Fibroblast of lung (primary cell): Measurements from ENCODE around the gene CYBA. TPM values are rescaled to one million over a fixed set of nuclear protein-coding genes. Genes with fewer than 3 reads are reported as not detected.

ENCODE experiments used
- DNase-seq, 2 donors: peaks; one replicate each; pipeline versions ENCODE4 v3.0.0 to v3.0.0-alpha.2; 2010; ENCODE audit warnings: low read depth in 2 of 2
- H2AFZ ChIP-seq: 2 replicates; pipeline ENCODE4 v1.5.1; 2012; ENCODE audit warnings: low read length, control low read depth, inconsistent platforms
- H3K27ac ChIP-seq: 2 replicates; pipeline ENCODE4 v1.5.1; 2011; ENCODE audit warnings: low read length, control low read depth; ENCODE audit not compliant: insufficient read depth
- H3K27me3 ChIP-seq: 2 replicates; pipeline ENCODE4 v1.5.1; 2011; ENCODE audit warnings: mild to moderate bottlenecking, low read length; ENCODE audit not compliant: control insufficient read depth, insufficient read depth
- H3K36me3 ChIP-seq: 2 replicates; pipeline ENCODE4 v1.5.1; 2011; ENCODE audit warnings: low read length; ENCODE audit not compliant: control insufficient read depth, insufficient read depth
- H3K4me1 ChIP-seq: 2 replicates; pipeline ENCODE4 v1.5.1; 2011; ENCODE audit warnings: low read length; ENCODE audit not compliant: control insufficient read depth, insufficient read depth; ENCODE audit errors: extremely low read depth
- H3K4me2 ChIP-seq: 2 replicates; pipeline ENCODE4 v1.5.1; 2011; ENCODE audit warnings: low read length, control low read depth; ENCODE audit not compliant: insufficient read depth; ENCODE audit errors: extremely low read depth
- H3K4me3 ChIP-seq, 4 experiments: fragments of 200-600 bp in 1 of 4; sonication (generic) in 1 of 4; replicated peaks in 1 of 4; 2 replicates each; pipeline ENCODE4 v1.5.1; 2011 to 2016; ENCODE audit warnings: low read length in 4 of 4, low read depth in 3 of 4, mild to moderate bottlenecking in 3 of 4, control low read depth in 2 of 4, inconsistent platforms in 1 of 4, mixed read lengths in 1 of 4; ENCODE audit not compliant: insufficient read depth in 1 of 4; ENCODE audit errors: control extremely low read depth in 1 of 4
- H3K79me2 ChIP-seq: 2 replicates; pipeline ENCODE4 v1.5.1; 2012; ENCODE audit warnings: mild to moderate bottlenecking, low read length, inconsistent platforms; ENCODE audit not compliant: control insufficient read depth, insufficient read depth
- H3K9ac ChIP-seq: 2 replicates; pipeline ENCODE4 v1.5.1; 2011; ENCODE audit warnings: mild to moderate bottlenecking, low read length, control low read depth; ENCODE audit not compliant: insufficient read depth
- H3K9me3 ChIP-seq: 2 replicates; pipeline ENCODE4 v1.5.1; 2012; ENCODE audit warnings: low read depth, low read length; ENCODE audit not compliant: control insufficient read depth, insufficient read depth
- H4K20me1 ChIP-seq: 2 replicates; pipeline ENCODE4 v1.5.1; 2011; ENCODE audit warnings: low read length; ENCODE audit not compliant: control insufficient read depth, insufficient read depth; ENCODE audit errors: extremely low read depth
- EZH2 ChIP-seq: IDR thresholded peaks from 2 replicates; pipeline ENCODE4 v1.5.1; 2012; ENCODE audit warnings: low read length, control low read depth, mild to moderate bottlenecking; ENCODE audit errors: missing control alignments
- polyA plus RNA-seq, 2 donors: library from polyadenylated mRNA; depleted of rRNA in 1 of 2; stranded (reverse) in 1 of 2; unstranded in 1 of 2; fragments of >200 nt; gene quantifications; 2 replicates each; pipeline ENCODE4 v1.2.1, GENCODE V29; 2011 to 2012; ENCODE audit warnings: missing spikeins in 1 of 2
- total RNA-seq: library from RNA; depleted of rRNA; stranded (reverse); fragments of >200 nt; gene quantifications from 2 replicates; pipeline ENCODE4 v1.2.1, GENCODE V29; 2014
- TF ChIP-seq, protein P1 (sequence below), 2 donors: IDR thresholded peaks in 1 of 2; conservative IDR thresholded peaks in 1 of 2; 1 replicate in 1 of 2; 2 replicates in 1 of 2; pipeline ENCODE4 v1.5.1; 2011 to 2012; ENCODE audit warnings: low read length in 2 of 2, control low read depth in 1 of 2, inconsistent platforms in 1 of 2, low read depth in 1 of 2, mild to moderate bottlenecking in 1 of 2

CYBA gene
- total and polyA plus RNA-seq, 2 donors (not counting 1 experiment from before 2014, with no cell fraction given) = 74.7 to 124 TPM

DNA sequence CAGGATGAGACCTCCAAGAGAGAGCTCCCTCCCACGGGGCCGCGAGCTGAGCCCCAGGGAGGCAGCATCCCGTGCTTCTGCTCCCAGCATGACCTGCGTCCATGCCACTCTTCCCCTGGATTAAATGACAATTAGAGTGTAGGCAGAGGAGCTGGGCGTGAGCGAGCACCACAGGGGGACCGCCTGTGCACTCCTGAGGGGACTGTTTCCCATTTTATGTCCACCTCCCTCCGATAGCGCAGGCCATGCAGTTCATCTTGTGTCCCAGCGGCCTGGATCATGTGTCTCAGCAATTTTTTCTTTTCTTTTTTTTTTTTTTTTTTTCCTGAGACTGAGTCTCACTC lies 18.3 kb downstream of the CYBA start:
- Histone ChIP-seq H3K9me3 (no peaks in the 10 kb centered on the region), H3K4me3 (no peak overlapping the region), H3K36me3 (peaks cover 15% of the 10 kb centered on the region), H4K20me1 (no peaks in the 10 kb centered on the region), H3K27ac (no peak overlapping the region), H2AFZ (no peak overlapping the region), H3K4me2 (no peak overlapping the region), H3K27me3 (no peaks in the 10 kb centered on the region), H3K4me1 (peaks cover 2% of the 10 kb centered on the region), H3K79me2 (no peaks in the 10 kb centered on the region), H3K9ac (no peak overlapping the region)
- TF ChIP-seq, protein P1, sequence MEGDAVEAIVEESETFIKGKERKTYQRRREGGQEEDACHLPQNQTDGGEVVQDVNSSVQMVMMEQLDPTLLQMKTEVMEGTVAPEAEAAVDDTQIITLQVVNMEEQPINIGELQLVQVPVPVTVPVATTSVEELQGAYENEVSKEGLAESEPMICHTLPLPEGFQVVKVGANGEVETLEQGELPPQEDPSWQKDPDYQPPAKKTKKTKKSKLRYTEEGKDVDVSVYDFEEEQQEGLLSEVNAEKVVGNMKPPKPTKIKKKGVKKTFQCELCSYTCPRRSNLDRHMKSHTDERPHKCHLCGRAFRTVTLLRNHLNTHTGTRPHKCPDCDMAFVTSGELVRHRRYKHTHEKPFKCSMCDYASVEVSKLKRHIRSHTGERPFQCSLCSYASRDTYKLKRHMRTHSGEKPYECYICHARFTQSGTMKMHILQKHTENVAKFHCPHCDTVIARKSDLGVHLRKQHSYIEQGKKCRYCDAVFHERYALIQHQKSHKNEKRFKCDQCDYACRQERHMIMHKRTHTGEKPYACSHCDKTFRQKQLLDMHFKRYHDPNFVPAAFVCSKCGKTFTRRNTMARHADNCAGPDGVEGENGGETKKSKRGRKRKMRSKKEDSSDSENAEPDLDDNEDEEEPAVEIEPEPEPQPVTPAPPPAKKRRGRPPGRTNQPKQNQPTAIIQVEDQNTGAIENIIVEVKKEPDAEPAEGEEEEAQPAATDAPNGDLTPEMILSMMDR (conservative IDR thresholded peaks at IDR 0.05 in 1 of 2, IDR thresholded peaks at IDR 0.05 in 1 of 2; ENCODE audit: low read depth in 1 of 2, low read length in 2 of 2) = no peak
- TF ChIP-seq EZH2 = no peak
- no peak for DNase-seq

DNA sequence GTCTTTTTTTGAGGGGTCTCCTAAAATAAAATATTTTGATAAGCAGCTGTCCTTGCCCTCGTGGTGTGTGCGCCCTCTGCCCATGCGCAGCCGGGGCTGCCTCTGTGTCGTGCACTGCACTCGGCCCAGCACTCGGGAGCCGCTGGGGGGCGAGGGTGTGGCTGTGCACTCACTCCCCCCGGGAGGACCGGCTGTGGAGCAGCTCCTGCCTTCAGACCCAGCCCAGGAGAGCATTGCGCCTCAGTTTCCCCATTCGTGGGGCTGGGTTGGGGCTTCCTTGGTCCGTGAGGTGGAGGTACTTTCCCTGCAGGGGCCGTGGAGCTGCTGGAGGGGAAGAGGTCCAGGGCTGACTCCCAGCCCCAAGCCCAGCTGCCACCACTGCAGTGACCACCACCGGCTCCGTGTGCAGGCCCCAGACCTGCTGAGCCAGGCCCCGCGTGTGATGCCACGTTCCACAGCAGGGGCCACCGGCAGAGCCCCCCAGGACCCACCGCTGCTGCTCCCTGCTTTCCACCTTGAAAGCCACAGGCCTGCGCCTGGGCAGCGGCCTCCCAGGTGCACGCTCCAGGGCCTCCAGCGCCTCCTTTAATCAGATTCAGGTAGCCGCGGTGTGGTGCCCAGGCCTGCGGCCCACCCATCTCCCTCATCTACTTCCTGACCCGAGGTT lies 18.8 kb downstream of the CYBA start:
- TF ChIP-seq EZH2 = no peak
- TF ChIP-seq, protein P1 (conservative IDR thresholded peaks at IDR 0.05 in 1 of 2, IDR thresholded peaks at IDR 0.05 in 1 of 2; ENCODE audit: low read depth in 1 of 2, low read length in 2 of 2) = no peak
- Histone ChIP-seq H3K4me3 (no peak overlapping the region), H3K27ac (no peak overlapping the region), H2AFZ (no peak overlapping the region), H3K9ac (no peak overlapping the region), H4K20me1 (no peaks in the 10 kb centered on the region), H3K27me3 (no peaks in the 10 kb centered on the region), H3K4me2 (no peak overlapping the region), H3K36me3 (peaks cover 16% of the 10 kb centered on the region), H3K4me1 (peaks cover 2% of the 10 kb centered on the region), H3K9me3 (no peaks in the 10 kb centered on the region), H3K79me2 (no peaks in the 10 kb centered on the region)
- DNase-seq = no peak

DNA sequence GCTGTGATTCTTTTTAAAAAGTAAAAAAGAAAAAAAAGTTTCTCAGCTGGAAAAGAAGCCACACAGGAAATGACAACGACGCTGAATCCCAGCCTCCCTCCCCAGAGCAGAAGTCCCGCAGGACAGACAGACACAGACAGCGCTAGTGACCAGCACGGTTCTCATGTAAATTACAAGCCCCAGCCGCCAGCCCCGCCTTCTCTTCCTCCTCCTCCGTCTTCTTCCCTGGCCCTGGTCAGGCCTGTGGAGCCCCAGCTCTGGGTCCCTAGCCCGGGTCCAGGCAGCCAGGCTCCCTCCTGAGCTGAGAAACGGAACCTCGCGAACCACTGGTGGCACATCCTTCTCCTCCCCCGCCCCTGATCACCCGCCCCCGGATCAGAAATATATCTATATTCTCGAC lies 19.5 kb downstream of the CYBA start:
- H3K4me1 ChIP-seq = peaks cover 2% of the 10 kb centered on the region
- H3K9me3 ChIP-seq = no peaks in the 10 kb centered on the region
- H3K9ac ChIP-seq = no peak overlapping the region
- H2AFZ ChIP-seq = no peak overlapping the region
- H3K27me3 ChIP-seq = no peaks in the 10 kb centered on the region
- no peaks in the 10 kb centered on the region for H4K20me1 ChIP-seq
- TF ChIP-seq, protein P1 (conservative IDR thresholded peaks at IDR 0.05 in 1 of 2, IDR thresholded peaks at IDR 0.05 in 1 of 2; ENCODE audit: low read depth in 1 of 2, low read length in 2 of 2) = no peak
- no peak for TF ChIP-seq EZH2
- DNase-seq = no peak
- H3K27ac ChIP-seq = no peak overlapping the region
- H3K36me3 ChIP-seq = peaks cover 16% of the 10 kb centered on the region
- no peaks in the 10 kb centered on the region for H3K79me2 ChIP-seq
- H3K4me2 ChIP-seq = no peak overlapping the region
- no peak overlapping the region for H3K4me3 ChIP-seq
